Measurements from ENCODE around the gene OR8K1.

DNA sequence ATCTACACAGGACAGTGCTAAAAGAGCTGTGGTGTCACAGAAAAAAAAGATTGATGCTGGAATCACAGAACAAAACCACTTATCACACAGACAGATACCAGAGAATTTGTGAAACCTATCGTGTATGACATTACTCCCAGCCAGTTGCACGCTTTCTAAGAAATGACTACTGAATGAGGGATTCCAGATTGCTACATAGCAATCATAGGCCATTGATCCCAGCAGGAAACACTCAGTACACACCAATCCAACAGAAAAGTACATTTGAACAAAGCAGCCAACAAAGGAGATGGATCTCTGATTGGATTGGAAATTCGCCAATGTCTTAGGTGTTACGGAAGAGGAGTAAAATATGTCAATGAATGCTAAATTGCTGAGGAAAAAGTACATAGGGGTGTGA, 48.9 kb upstream of the OR8K1 start:
- TF ChIP-seq, protein P1, sequence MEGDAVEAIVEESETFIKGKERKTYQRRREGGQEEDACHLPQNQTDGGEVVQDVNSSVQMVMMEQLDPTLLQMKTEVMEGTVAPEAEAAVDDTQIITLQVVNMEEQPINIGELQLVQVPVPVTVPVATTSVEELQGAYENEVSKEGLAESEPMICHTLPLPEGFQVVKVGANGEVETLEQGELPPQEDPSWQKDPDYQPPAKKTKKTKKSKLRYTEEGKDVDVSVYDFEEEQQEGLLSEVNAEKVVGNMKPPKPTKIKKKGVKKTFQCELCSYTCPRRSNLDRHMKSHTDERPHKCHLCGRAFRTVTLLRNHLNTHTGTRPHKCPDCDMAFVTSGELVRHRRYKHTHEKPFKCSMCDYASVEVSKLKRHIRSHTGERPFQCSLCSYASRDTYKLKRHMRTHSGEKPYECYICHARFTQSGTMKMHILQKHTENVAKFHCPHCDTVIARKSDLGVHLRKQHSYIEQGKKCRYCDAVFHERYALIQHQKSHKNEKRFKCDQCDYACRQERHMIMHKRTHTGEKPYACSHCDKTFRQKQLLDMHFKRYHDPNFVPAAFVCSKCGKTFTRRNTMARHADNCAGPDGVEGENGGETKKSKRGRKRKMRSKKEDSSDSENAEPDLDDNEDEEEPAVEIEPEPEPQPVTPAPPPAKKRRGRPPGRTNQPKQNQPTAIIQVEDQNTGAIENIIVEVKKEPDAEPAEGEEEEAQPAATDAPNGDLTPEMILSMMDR (IDR thresholded peaks at IDR 0.05): no peak
- no peak for TF ChIP-seq POLR2A (IDR thresholded peaks at IDR 0.05)
